Nucleus accumbens (tissue), 56 donors: ENCODE measurements around the gene MORN5.

Experiments
- DNase-seq, 56 donors: peaks; one replicate each; lab custom pipeline; 2025; lab: John Stamatoyannopoulos, UW

Gene MORN5

GRCh38 chr9:122186301-122186700, 26.6 kb downstream of the MORN5 start:
- DNase-seq: no peak

GRCh38 chr9:122186777-122187470, 27.2 kb downstream of the MORN5 start:
- no peak for DNase-seq

GRCh38 chr9:122188369-122188768, 28.7 kb downstream of the MORN5 start:
- DNase-seq: no peak

GRCh38 chr9:122190597-122191381, 31.1 kb downstream of the MORN5 start:
- DNase-seq: peak in 10 of 56 donors; percentile 1 to 68 (median 15)

GRCh38 chr9:122191584-122191983, 31.9 kb downstream of the MORN5 start:
- DNase-seq: no peak

GRCh38 chr9:122192261-122192875, 32.7 kb downstream of the MORN5 start:
- DNase-seq: no peak

GRCh38 chr9:122192914-122193525, 33.3 kb downstream of the MORN5 start:
- DNase-seq: no peak

GRCh38 chr9:122193651-122194050, 33.9 kb downstream of the MORN5 start:
- no peak for DNase-seq

GRCh38 chr9:122195875-122196274, 36.2 kb downstream of the MORN5 start:
- no peak for DNase-seq

GRCh38 chr9:122197426-122197825, 37.7 kb downstream of the MORN5 start:
- DNase-seq: no peak

- DNase-seq: no peak
Measured at GRCh38 chr9:122197882-122198281, 38.2 kb downstream of the MORN5 start.

GRCh38 chr9:122200960-122201595, 41.4 kb downstream of the MORN5 start:
- DNase-seq: no peak

- DNase-seq: no peak
Measured at GRCh38 chr9:122201641-122202040, 41.9 kb downstream of the MORN5 start.

- no peak for DNase-seq
Measured at GRCh38 chr9:122202111-122202510, 42.4 kb downstream of the MORN5 start.

GRCh38 chr9:122204055-122204454, 44.3 kb downstream of the MORN5 start:
- DNase-seq: no peak

- no peak for DNase-seq
Measured at GRCh38 chr9:122204491-122204890, 44.8 kb downstream of the MORN5 start.

GRCh38 chr9:122205176-122205575, 45.5 kb downstream of the MORN5 start:
- DNase-seq: no peak

- DNase-seq: no peak
Measured at GRCh38 chr9:122206118-122207046, 46.7 kb downstream of the MORN5 start.

GRCh38 chr9:122207096-122207495, 47.4 kb downstream of the MORN5 start:
- DNase-seq: no peak

- no peak for DNase-seq
Measured at GRCh38 chr9:122209451-122209850, 49.7 kb downstream of the MORN5 start.
